OCI-LY1 (cell line): ENCODE measurements around the gene LRRN4.

ENCODE experiments used
- CTCF ChIP-seq: fragments of 200-600 bp; sonication (generic), shearing (Covaris generic); IDR thresholded peaks from 2 replicates; pipeline ENCODE4 v1.5.1; 2017; ENCODE audit warnings: mild to moderate bottlenecking, antibody characterized with exemption, low read length, moderate library complexity, mixed read lengths
- EZH2 ChIP-seq: fragments of 200-600 bp; sonication (generic), shearing (Covaris generic); IDR thresholded peaks from 2 replicates; pipeline ENCODE4 v1.8.0; 2017; ENCODE audit warnings: borderline replicate concordance, mixed run types, mild to moderate bottlenecking, antibody characterized with exemption, low read length, moderate library complexity, mixed read lengths

- TF ChIP-seq CTCF (no peak), EZH2 (no peak)
These were observed 3.3 kb upstream of the LRRN4 start for GRCh38 chr20:6057139-6057538.
